Lower leg skin (tissue), 4 donors: ENCODE results near the gene SRP54. TPM values are rescaled to one million over a fixed set of nuclear protein-coding genes. Genes with fewer than 3 reads are reported as not detected.

Experiments
- DNase-seq, 2 donors: peaks; one replicate each; pipeline ENCODE4 v3.0.0-alpha.2; 2019; ENCODE audit warnings: low spot score in 2 of 2
- H3K4me3 ChIP-seq: fragments of 200-600 bp; sonication (generic); 2 replicates; pipeline ENCODE4 v1.5.1; 2017; ENCODE audit warnings: mild to moderate bottlenecking, low read depth; ENCODE audit not compliant: poor library complexity, severe bottlenecking
- POLR2A ChIP-seq, 2 donors: fragments of 450-650 bp; IDR thresholded peaks; one replicate each; pipeline ENCODE4 v1.6.1; 2016 to 2017; ENCODE audit warnings: antibody characterized with exemption in 2 of 2, mild to moderate bottlenecking in 1 of 2, moderate library complexity in 1 of 2
- WGBS, 2 donors: methylation state at CpG; one replicate each; pipeline ENCODE4 v1.1.5; 2018; 5-methylcytosine and 5-hydroxymethylcytosine counted together
- intact Hi-C: fragments of 100-400 bp; cut with DNase I; formaldehyde crosslinking; loops from one replicate; pipeline ENCODE4 v1.15.0; 2023; ENCODE audit warnings: low total_unique reads
- total RNA-seq, 4 donors: library from RNA; depleted of rRNA; stranded (reverse); fragments of >200 nt; gene quantifications; one replicate each; pipeline ENCODE4 v1.1.0, GENCODE V29; 2016
- TF ChIP-seq, protein P1 (sequence below), 3 donors: fragments of 450-650 bp; IDR thresholded peaks; one replicate each; pipeline ENCODE4 v1.5.1; 2016; ENCODE audit warnings: antibody characterized with exemption in 3 of 3, mild to moderate bottlenecking in 3 of 3, moderate library complexity in 2 of 3

SRP54 gene
- total RNA-seq, 4 donors from 2014 or later = 36.1 to 51.8 (median 38.6) TPM

GRCh38 chr14:34978444-34978843 is 4.3 kb upstream of the SRP54 start:
- 93 to 95% methylated on average over 5 of the region's 5 CpGs for WGBS, 2 donors
- intact Hi-C loops = no loop called here
- no peak for DNase-seq
- TF ChIP-seq POLR2A (IDR thresholded peaks at IDR 0.05) = no peak
- TF ChIP-seq, protein P1, sequence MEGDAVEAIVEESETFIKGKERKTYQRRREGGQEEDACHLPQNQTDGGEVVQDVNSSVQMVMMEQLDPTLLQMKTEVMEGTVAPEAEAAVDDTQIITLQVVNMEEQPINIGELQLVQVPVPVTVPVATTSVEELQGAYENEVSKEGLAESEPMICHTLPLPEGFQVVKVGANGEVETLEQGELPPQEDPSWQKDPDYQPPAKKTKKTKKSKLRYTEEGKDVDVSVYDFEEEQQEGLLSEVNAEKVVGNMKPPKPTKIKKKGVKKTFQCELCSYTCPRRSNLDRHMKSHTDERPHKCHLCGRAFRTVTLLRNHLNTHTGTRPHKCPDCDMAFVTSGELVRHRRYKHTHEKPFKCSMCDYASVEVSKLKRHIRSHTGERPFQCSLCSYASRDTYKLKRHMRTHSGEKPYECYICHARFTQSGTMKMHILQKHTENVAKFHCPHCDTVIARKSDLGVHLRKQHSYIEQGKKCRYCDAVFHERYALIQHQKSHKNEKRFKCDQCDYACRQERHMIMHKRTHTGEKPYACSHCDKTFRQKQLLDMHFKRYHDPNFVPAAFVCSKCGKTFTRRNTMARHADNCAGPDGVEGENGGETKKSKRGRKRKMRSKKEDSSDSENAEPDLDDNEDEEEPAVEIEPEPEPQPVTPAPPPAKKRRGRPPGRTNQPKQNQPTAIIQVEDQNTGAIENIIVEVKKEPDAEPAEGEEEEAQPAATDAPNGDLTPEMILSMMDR (IDR thresholded peaks at IDR 0.05) = no peak
- no peak overlapping the region for H3K4me3 ChIP-seq

DNA sequence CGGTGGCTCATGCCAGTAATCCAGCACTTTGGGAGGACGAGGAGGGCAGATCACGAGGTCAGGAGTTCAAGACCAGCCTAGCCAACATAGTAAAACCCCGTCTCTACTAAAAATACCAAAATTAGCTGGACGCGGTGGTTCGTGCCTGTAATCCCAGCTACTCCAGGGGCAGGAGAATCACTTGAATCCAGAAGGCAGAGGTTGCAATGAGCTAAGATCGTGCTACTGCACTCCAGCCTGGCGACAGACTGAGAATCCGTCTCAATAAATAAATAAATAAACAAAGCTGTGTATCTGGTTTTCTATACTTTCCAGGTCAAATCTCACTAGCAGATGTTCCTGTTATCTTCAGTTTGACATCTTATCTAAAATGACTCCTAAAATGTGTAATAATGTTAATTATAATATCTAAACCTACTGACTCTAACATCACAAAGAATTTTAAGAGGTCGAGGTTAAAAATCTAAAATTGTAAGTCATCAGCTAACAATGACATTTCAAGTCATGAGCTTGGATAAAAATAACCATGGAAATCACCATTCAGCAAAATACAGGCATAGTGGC is 2.4 kb upstream of the SRP54 start:
- DNase-seq = no peak
- no peak overlapping the region for H3K4me3 ChIP-seq
- TF ChIP-seq POLR2A (IDR thresholded peaks at IDR 0.05) = no peak
- TF ChIP-seq, protein P1 (IDR thresholded peaks at IDR 0.05) = no peak
- intact Hi-C loops = no loop called here
- WGBS, 2 donors = 90 to 92% methylated on average over 11 of the region's 11 CpGs

DNA sequence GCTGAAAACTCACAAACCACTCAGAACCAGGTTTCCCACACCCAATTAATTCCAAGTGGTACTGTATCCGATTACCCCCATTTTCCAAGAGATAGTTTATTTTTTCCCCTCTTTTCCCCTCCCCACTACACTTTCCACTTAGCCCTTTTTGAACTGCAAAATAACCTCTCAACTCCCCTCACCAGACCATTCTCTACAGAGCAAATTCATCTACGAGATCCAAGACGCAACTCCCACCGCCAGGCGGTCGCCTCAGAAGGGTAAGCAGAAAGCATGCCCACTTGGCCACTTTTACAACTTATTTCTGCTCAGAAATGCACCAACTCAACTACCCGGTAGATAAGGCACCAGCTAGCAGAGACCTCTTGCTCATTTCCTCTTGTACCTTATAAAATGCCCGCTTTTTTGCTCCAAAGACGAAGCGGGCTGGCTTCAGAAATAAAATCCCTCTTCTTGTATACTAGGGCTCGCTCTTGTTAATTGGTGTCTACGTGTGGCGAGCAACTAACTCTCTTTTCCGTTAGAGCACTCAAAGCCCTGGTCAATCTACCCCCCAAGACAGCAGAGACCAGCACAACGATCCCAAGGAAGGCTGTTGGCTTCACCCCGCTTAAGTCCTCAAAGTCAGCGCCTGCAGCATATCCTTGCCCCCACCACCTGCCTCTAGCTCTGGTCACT is 910 bp upstream of the SRP54 start:
- 1% methylated on average over 17 of the region's 17 CpGs for WGBS, 2 donors
- TF ChIP-seq, protein P1 (IDR thresholded peaks at IDR 0.05) = peak in 1 of 3 donors; percentile 38
- TF ChIP-seq POLR2A (IDR thresholded peaks at IDR 0.05) = no peak
- peak in 1 of 2 donors; percentile 19 for DNase-seq
- intact Hi-C loops = no loop called here
- H3K4me3 ChIP-seq = peak overlapping the region; percentile 93

- intact Hi-C loops = no loop called here
- no peak for TF ChIP-seq POLR2A (IDR thresholded peaks at IDR 0.05)
- TF ChIP-seq, protein P1 (IDR thresholded peaks at IDR 0.05) = no peak
- H3K4me3 ChIP-seq = peak overlapping the region; percentile 93
Observed at GRCh38 chr14:34983148-34983760, 462 bp downstream of the SRP54 start.

DNA sequence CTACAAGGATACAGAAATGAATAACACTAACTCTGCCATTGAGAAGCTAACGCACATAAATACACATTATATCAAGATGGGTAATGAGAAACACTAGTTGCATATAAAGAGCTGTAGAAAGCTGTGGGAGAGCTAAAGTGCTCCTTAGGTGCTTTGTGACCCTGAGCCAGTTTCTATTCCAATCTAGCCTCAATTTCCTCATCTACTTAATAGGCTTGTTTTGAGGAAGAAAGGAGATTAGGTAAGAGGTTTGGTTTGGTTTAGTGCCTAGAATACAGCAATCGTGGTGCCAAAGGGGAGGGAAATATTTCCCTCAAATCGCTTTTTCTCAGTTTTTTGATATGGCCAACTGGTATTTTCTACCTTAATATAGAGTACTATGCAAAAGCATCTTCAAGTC is 994 bp downstream of the SRP54 start:
- WGBS, 2 donors = 33 to 37% methylated on average over 3 of the region's 3 CpGs
- intact Hi-C loops = no loop called here
- DNase-seq = no peak

More at GRCh38 chr14:34983148-34983760, 462 bp downstream of the SRP54 start:
- DNase-seq = no peak
- 0 to 1% methylated on average over 28 of the region's 28 CpGs for WGBS, 2 donors

More for the DNA sequence above, 994 bp downstream of the SRP54 start:
- H3K4me3 ChIP-seq = peak overlapping the region; percentile 93
- TF ChIP-seq POLR2A (IDR thresholded peaks at IDR 0.05) = no peak
- TF ChIP-seq, protein P1 (IDR thresholded peaks at IDR 0.05) = no peak
